Smooth muscle cell (in vitro differentiated cells): ENCODE data around the gene HTR4. TPM values are rescaled to one million over a fixed set of nuclear protein-coding genes. Genes with fewer than 3 reads are reported as not detected.

Experiments used
- DNase-seq: peaks from one replicate; lab custom pipeline; 2025; ENCODE audit not compliant: unreplicated experiment; lab: John Stamatoyannopoulos, UW
- H2AFZ ChIP-seq: fragments of 200-600 bp; sonication (generic); 2 replicates; pipeline ENCODE4 v1.6.0; 2016; ENCODE audit warnings: antibody characterized with exemption, low read depth, mild to moderate bottlenecking
- H3F3A ChIP-seq: fragments of 200-600 bp; sonication (generic); 2 replicates; pipeline ENCODE4 v1.6.0; 2017; ENCODE audit warnings: antibody characterized with exemption, low read depth
- H3K27ac ChIP-seq: fragments of 200-600 bp; sonication (generic); 2 replicates; pipeline ENCODE4 v1.5.1; 2016; ENCODE audit warnings: low read depth, mild to moderate bottlenecking
- H3K27me3 ChIP-seq: fragments of 200-600 bp; sonication (generic); 2 replicates; pipeline ENCODE4 v1.6.1; 2016; ENCODE audit warnings: low read depth, mild to moderate bottlenecking
- H3K36me3 ChIP-seq: fragments of 200-600 bp; sonication (generic); 2 replicates; pipeline ENCODE4 v1.5.1; 2016; ENCODE audit warnings: low read depth
- H3K4me1 ChIP-seq: fragments of 200-600 bp; sonication (generic); 2 replicates; pipeline ENCODE4 v1.5.1; 2016; ENCODE audit warnings: low read depth
- H3K4me2 ChIP-seq: fragments of 200-600 bp; sonication (generic); 2 replicates; pipeline ENCODE4 v1.6.0; 2016; ENCODE audit warnings: mild to moderate bottlenecking
- H3K4me3 ChIP-seq: fragments of 200-600 bp; sonication (generic); 2 replicates; pipeline ENCODE4 v1.5.1; 2016; ENCODE audit warnings: mild to moderate bottlenecking
- H3K79me2 ChIP-seq: fragments of 200-600 bp; sonication (generic); 2 replicates; pipeline ENCODE4 v1.6.0; 2016; ENCODE audit warnings: low read depth, mild to moderate bottlenecking
- H3K9ac ChIP-seq: fragments of 200-600 bp; sonication (generic); 2 replicates; pipeline ENCODE4 v1.6.0; 2016; ENCODE audit warnings: low read depth
- H3K9me3 ChIP-seq: fragments of 200-600 bp; sonication (generic); replicated peaks from 2 replicates; pipeline ENCODE4 v1.5.1; 2016; ENCODE audit warnings: low read depth
- H4K20me1 ChIP-seq: fragments of 200-600 bp; sonication (generic); 2 replicates; pipeline ENCODE4 v1.6.0; 2016; ENCODE audit warnings: low read depth
- CTCF ChIP-seq: fragments of 200-600 bp; sonication (generic); IDR thresholded peaks from 2 replicates; pipeline ENCODE4 v1.5.1; 2017; ENCODE audit warnings: borderline replicate concordance, mild to moderate bottlenecking, antibody characterized with exemption; ENCODE audit not compliant: insufficient read depth, poor library complexity, severe bottlenecking
- WGBS: methylation state at CpG from one replicate; pipeline ENCODE4 v1.1.7; 2016; ENCODE audit warnings: low lambda C conversion rate; 5-methylcytosine and 5-hydroxymethylcytosine counted together
- polyA plus RNA-seq: library from polyadenylated mRNA; unstranded; fragments of >200 nt; fragmentation: Nextera tagmentation; extraction: Ambion mirVana; gene quantifications from 2 replicates; pipeline ENCODE4 v1.2.1, GENCODE V29; 2016
- total RNA-seq: library from RNA; depleted of rRNA; stranded (reverse); fragments of >200 nt; gene quantifications from 2 replicates; pipeline ENCODE4 v1.2.3, GENCODE V29; 2014

HTR4 gene
- total and polyA plus RNA-seq, 2 experiments from 2014 or later, result 0.09 TPM; not detected in 1

- no peak overlapping the region for H3K27ac ChIP-seq
- peaks cover 26% of the 10 kb centered on the region for H3K27me3 ChIP-seq
- H3K4me3 ChIP-seq, result no peak overlapping the region
Observed at GRCh38 chr5:148665431-148665830, 11.1 kb upstream of the HTR4 start.

GRCh38 chr5:148663509-148663908, 9.2 kb upstream of the HTR4 start:
- H3K9me3 ChIP-seq, result no peaks in the 10 kb centered on the region
- no peak for TF ChIP-seq CTCF
- no peak overlapping the region for H3K27ac ChIP-seq
- H3K27me3 ChIP-seq, result peaks cover 26% of the 10 kb centered on the region
- no peaks in the 10 kb centered on the region for H3K79me2 ChIP-seq
- WGBS, result 69% methylated on average over 2 of the region's 2 CpGs
- H3K4me2 ChIP-seq, result no peak overlapping the region
- H3K9ac ChIP-seq, result no peak overlapping the region
- no peak overlapping the region for H2AFZ ChIP-seq
- no peaks in the 10 kb centered on the region for H3K36me3 ChIP-seq
- no peak for DNase-seq
- no peaks in the 10 kb centered on the region for H4K20me1 ChIP-seq
- no peaks in the 10 kb centered on the region for H3K4me1 ChIP-seq
- H3F3A ChIP-seq, result no peaks in the 10 kb centered on the region
- H3K4me3 ChIP-seq, result no peak overlapping the region

More at GRCh38 chr5:148665431-148665830, 11.1 kb upstream of the HTR4 start:
- H3F3A ChIP-seq, result no peaks in the 10 kb centered on the region
- no peaks in the 10 kb centered on the region for H4K20me1 ChIP-seq
- TF ChIP-seq CTCF, result no peak
- H3K9me3 ChIP-seq, result no peaks in the 10 kb centered on the region
- no peak overlapping the region for H3K9ac ChIP-seq
- H3K4me1 ChIP-seq, result no peaks in the 10 kb centered on the region
- H3K36me3 ChIP-seq, result no peaks in the 10 kb centered on the region
- no peak for DNase-seq
- no peak overlapping the region for H2AFZ ChIP-seq
- no peak overlapping the region for H3K4me2 ChIP-seq
- no peaks in the 10 kb centered on the region for H3K79me2 ChIP-seq
- 76% methylated on average over 7 of the region's 7 CpGs for WGBS

GRCh38 chr5:148660346-148660660, 6.0 kb upstream of the HTR4 start:
- H3K9ac ChIP-seq, result no peak overlapping the region
- no peaks in the 10 kb centered on the region for H4K20me1 ChIP-seq
- H3F3A ChIP-seq, result no peaks in the 10 kb centered on the region
- no peak for TF ChIP-seq CTCF
- no peaks in the 10 kb centered on the region for H3K4me1 ChIP-seq
- H3K27ac ChIP-seq, result no peak overlapping the region
- H2AFZ ChIP-seq, result no peak overlapping the region
- no peaks in the 10 kb centered on the region for H3K9me3 ChIP-seq
- H3K4me2 ChIP-seq, result no peak overlapping the region
- H3K36me3 ChIP-seq, result no peaks in the 10 kb centered on the region
- H3K27me3 ChIP-seq, result peaks cover 54% of the 10 kb centered on the region
- 59% methylated on average over 5 of the region's 5 CpGs for WGBS
- H3K4me3 ChIP-seq, result no peak overlapping the region
- DNase-seq, result no peak
- H3K79me2 ChIP-seq, result no peaks in the 10 kb centered on the region

GRCh38 chr5:148659641-148660345, 5.5 kb upstream of the HTR4 start:
- no peaks in the 10 kb centered on the region for H3K4me1 ChIP-seq
- no peaks in the 10 kb centered on the region for H3K79me2 ChIP-seq
- no peak overlapping the region for H3K9ac ChIP-seq
- no peak overlapping the region for H3K4me2 ChIP-seq
- H3K9me3 ChIP-seq, result no peaks in the 10 kb centered on the region
- no peak for TF ChIP-seq CTCF
- no peaks in the 10 kb centered on the region for H3F3A ChIP-seq
- H3K36me3 ChIP-seq, result no peaks in the 10 kb centered on the region
- no peaks in the 10 kb centered on the region for H4K20me1 ChIP-seq
- H3K27me3 ChIP-seq, result peaks cover 59% of the 10 kb centered on the region
- 76% methylated on average over 2 of the region's 2 CpGs for WGBS
- DNase-seq, result no peak
- no peak overlapping the region for H3K27ac ChIP-seq
- no peak overlapping the region for H3K4me3 ChIP-seq
- no peak overlapping the region for H2AFZ ChIP-seq
